ENCODE measurements around the gene USHBP1. TPM values are rescaled to one million over a fixed set of nuclear protein-coding genes. Genes with fewer than 3 reads are reported as not detected.

USHBP1 gene
- total and polyA plus RNA-seq, 2 of the 13 experiments (the other 11 are each of a cell fraction or from before 2014, with no cell fraction given): 0.15 to 1.5 TPM

GRCh38 chr19:17215127-17215971 lies 49.2 kb downstream of the USHBP1 start, which contains the start of gene USE1 (continued):
- TF ChIP-seq ZBED4 (CRISPR knock-in tag; IDR thresholded peaks at IDR 0.05; ENCODE audit: borderline replicate concordance) (peak; percentile 63; the same call in 1 of the 2 replicates), ZNF337 (CRISPR knock-in tag; IDR thresholded peaks at IDR 0.05; ENCODE audit: borderline replicate concordance, low read depth) (peak; percentile 66; the same call in 1 of the 2 replicates), HOXA3 (CRISPR knock-in tag; IDR thresholded peaks at IDR 0.05) (peak; percentile 99), MYPOP (CRISPR knock-in tag; IDR thresholded peaks at IDR 0.05) (peak; percentile 73; the same call in 1 of the 2 replicates), PHF21A (CRISPR knock-in tag; IDR thresholded peaks at IDR 0.05) (peak; percentile 77; the same call in 1 of the 2 replicates), ZNF652 (CRISPR knock-in tag; IDR thresholded peaks at IDR 0.05; ENCODE audit: borderline replicate concordance, low read depth) (peak; percentile 60; the same call in 1 of the 2 replicates), RNF2 (conservative IDR thresholded peaks at IDR 0.05; ENCODE audit: low read depth) (no peak), ZUFSP (CRISPR knock-in tag; IDR thresholded peaks at IDR 0.05; ENCODE audit: borderline replicate concordance) (no peak), ZNF761 (CRISPR knock-in tag; conservative IDR thresholded peaks at IDR 0.05) (peak; percentile 29; the same call in 1 of the 2 replicates), BRF2 (CRISPR knock-in tag; IDR thresholded peaks at IDR 0.05) (no peak), ZNF501 (CRISPR knock-in tag; IDR thresholded peaks at IDR 0.05) (0 out of 2 replicates have a peak, but pooled peaks have one; percentile 30), FOXA3 (CRISPR knock-in tag; IDR thresholded peaks at IDR 0.05) (peak; percentile 39; the same call in 1 of the 2 replicates), KLF16 (CRISPR knock-in tag; IDR thresholded peaks at IDR 0.05) (peak in 1 of 2 experiments; percentile 92; a peak in 2 of 4 replicates), ELF3 (CRISPR knock-in tag; IDR thresholded peaks at IDR 0.05) (peak; percentile 91), MXI1 (IDR thresholded peaks at IDR 0.05; ENCODE audit: borderline replicate concordance, low read depth, low read length) (peak; percentile 62; the same call in 1 of the 3 replicates), GTF3A (CRISPR knock-in tag; conservative IDR thresholded peaks at IDR 0.05) (no peak), ZNF260 (CRISPR knock-in tag; IDR thresholded peaks at IDR 0.05; ENCODE audit: borderline replicate concordance, low read depth) (no peak), MTF1 (CRISPR knock-in tag; IDR thresholded peaks at IDR 0.05) (no peak), SMARCC2 (IDR thresholded peaks at IDR 0.05) (no peak)

Measured in HepG2 (cell line).